ENCODE measurements around the gene TLR8. TPM values are rescaled to one million over a fixed set of nuclear protein-coding genes. Genes with fewer than 3 reads are reported as not detected.

Gene TLR8
- total and polyA plus RNA-seq, 2 experiments from 2014 or later: not detected

GRCh38 chrX:12881914-12882313 is 24.5 kb upstream of the TLR8 start:
- H3K36me3 ChIP-seq: no peaks in the 10 kb centered on the region
- no peaks in the 10 kb centered on the region for H3K27me3 ChIP-seq
- H3K4me3 ChIP-seq: no peak overlapping the region
- no peak overlapping the region for H3K27ac ChIP-seq
- DNase-seq (ENCODE audit: low read depth in 1 of 2, low spot score in 1 of 2): no peak
- TF ChIP-seq, protein P1, sequence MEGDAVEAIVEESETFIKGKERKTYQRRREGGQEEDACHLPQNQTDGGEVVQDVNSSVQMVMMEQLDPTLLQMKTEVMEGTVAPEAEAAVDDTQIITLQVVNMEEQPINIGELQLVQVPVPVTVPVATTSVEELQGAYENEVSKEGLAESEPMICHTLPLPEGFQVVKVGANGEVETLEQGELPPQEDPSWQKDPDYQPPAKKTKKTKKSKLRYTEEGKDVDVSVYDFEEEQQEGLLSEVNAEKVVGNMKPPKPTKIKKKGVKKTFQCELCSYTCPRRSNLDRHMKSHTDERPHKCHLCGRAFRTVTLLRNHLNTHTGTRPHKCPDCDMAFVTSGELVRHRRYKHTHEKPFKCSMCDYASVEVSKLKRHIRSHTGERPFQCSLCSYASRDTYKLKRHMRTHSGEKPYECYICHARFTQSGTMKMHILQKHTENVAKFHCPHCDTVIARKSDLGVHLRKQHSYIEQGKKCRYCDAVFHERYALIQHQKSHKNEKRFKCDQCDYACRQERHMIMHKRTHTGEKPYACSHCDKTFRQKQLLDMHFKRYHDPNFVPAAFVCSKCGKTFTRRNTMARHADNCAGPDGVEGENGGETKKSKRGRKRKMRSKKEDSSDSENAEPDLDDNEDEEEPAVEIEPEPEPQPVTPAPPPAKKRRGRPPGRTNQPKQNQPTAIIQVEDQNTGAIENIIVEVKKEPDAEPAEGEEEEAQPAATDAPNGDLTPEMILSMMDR (IDR thresholded peaks at IDR 0.05; ENCODE audit: low read depth, low read length): no peak
- H3K4me1 ChIP-seq (ENCODE audit: low read depth): no peaks in the 10 kb centered on the region
- no peaks in the 10 kb centered on the region for H3K9me3 ChIP-seq (ENCODE audit: low read depth)

DNA sequence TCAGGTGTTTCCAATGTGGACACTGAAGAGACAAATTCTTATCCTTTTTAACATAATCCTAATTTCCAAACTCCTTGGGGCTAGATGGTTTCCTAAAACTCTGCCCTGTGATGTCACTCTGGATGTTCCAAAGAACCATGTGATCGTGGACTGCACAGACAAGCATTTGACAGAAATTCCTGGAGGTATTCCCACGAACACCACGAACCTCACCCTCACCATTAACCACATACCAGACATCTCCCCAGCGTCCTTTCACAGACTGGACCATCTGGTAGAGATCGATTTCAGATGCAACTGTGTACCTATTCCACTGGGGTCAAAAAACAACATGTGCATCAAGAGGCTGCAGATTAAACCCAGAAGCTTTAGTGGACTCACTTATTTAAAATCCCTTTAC is 20.9 kb upstream of the TLR8 start:
- Histone ChIP-seq H3K4me3 (no peak overlapping the region), H3K27ac (no peak overlapping the region), H3K9me3 (ENCODE audit: low read depth) (no peaks in the 10 kb centered on the region), H3K27me3 (no peaks in the 10 kb centered on the region), H3K36me3 (no peaks in the 10 kb centered on the region), H3K4me1 (ENCODE audit: low read depth) (no peaks in the 10 kb centered on the region)
- DNase-seq (ENCODE audit: low read depth in 1 of 2, low spot score in 1 of 2): no peak
- TF ChIP-seq, protein P1 (IDR thresholded peaks at IDR 0.05; ENCODE audit: low read depth, low read length): no peak

DNA sequence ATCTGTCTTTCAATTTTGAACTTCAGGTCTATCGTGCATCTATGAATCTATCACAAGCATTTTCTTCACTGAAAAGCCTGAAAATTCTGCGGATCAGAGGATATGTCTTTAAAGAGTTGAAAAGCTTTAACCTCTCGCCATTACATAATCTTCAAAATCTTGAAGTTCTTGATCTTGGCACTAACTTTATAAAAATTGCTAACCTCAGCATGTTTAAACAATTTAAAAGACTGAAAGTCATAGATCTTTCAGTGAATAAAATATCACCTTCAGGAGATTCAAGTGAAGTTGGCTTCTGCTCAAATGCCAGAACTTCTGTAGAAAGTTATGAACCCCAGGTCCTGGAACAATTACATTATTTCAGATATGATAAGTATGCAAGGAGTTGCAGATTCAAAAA is 19.9 kb upstream of the TLR8 start:
- H3K27ac ChIP-seq: no peak overlapping the region
- DNase-seq (ENCODE audit: low read depth in 1 of 2, low spot score in 1 of 2): no peak
- H3K27me3 ChIP-seq: no peaks in the 10 kb centered on the region
- no peaks in the 10 kb centered on the region for H3K36me3 ChIP-seq
- H3K9me3 ChIP-seq (ENCODE audit: low read depth): no peaks in the 10 kb centered on the region
- TF ChIP-seq, protein P1 (IDR thresholded peaks at IDR 0.05; ENCODE audit: low read depth, low read length): no peak
- no peak overlapping the region for H3K4me3 ChIP-seq
- no peaks in the 10 kb centered on the region for H3K4me1 ChIP-seq (ENCODE audit: low read depth)

- Histone ChIP-seq H3K4me3 (no peak overlapping the region), H3K4me1 (ENCODE audit: low read depth) (no peaks in the 10 kb centered on the region), H3K36me3 (no peaks in the 10 kb centered on the region), H3K27me3 (no peaks in the 10 kb centered on the region), H3K9me3 (ENCODE audit: low read depth) (no peaks in the 10 kb centered on the region), H3K27ac (no peak overlapping the region)
- TF ChIP-seq, protein P1 (IDR thresholded peaks at IDR 0.05; ENCODE audit: low read depth, low read length): no peak
- no peak for DNase-seq (ENCODE audit: low read depth in 1 of 2, low spot score in 1 of 2)
Observed at GRCh38 chrX:12887141-12887540, 19.3 kb upstream of the TLR8 start.

DNA sequence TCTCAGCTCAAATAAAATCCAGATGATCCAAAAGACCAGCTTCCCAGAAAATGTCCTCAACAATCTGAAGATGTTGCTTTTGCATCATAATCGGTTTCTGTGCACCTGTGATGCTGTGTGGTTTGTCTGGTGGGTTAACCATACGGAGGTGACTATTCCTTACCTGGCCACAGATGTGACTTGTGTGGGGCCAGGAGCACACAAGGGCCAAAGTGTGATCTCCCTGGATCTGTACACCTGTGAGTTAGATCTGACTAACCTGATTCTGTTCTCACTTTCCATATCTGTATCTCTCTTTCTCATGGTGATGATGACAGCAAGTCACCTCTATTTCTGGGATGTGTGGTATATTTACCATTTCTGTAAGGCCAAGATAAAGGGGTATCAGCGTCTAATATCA is 18.7 kb upstream of the TLR8 start:
- DNase-seq (ENCODE audit: low read depth in 1 of 2, low spot score in 1 of 2): no peak
- Histone ChIP-seq H3K27ac (no peak overlapping the region), H3K9me3 (ENCODE audit: low read depth) (no peaks in the 10 kb centered on the region), H3K4me1 (ENCODE audit: low read depth) (no peaks in the 10 kb centered on the region), H3K4me3 (no peak overlapping the region), H3K27me3 (no peaks in the 10 kb centered on the region), H3K36me3 (no peaks in the 10 kb centered on the region)
- TF ChIP-seq, protein P1 (IDR thresholded peaks at IDR 0.05; ENCODE audit: low read depth, low read length): no peak

- Histone ChIP-seq H3K27ac (no peak overlapping the region), H3K4me1 (ENCODE audit: low read depth) (no peaks in the 10 kb centered on the region), H3K4me3 (no peak overlapping the region), H3K36me3 (no peaks in the 10 kb centered on the region), H3K9me3 (ENCODE audit: low read depth) (no peaks in the 10 kb centered on the region), H3K27me3 (no peaks in the 10 kb centered on the region)
- peak in 1 of 2 donors; percentile 68 for DNase-seq (ENCODE audit: low read depth in 1 of 2, low spot score in 1 of 2)
- TF ChIP-seq, protein P1 (IDR thresholded peaks at IDR 0.05; ENCODE audit: low read depth, low read length): no peak
Observed at GRCh38 chrX:12890467-12890866, 16.0 kb upstream of the TLR8 start.

Data from cardiac muscle cell (in vitro differentiated cells and primary cell).